H1 (cell line): ENCODE measurements around the gene GLT8D2. TPM values are rescaled to one million over a fixed set of nuclear protein-coding genes. Genes with fewer than 3 reads are reported as not detected.

Experiments
- ATF2 ChIP-seq: IDR thresholded peaks from 2 replicates; pipeline ENCODE4 v1.6.1; 2012; ENCODE audit warnings: low read length, inconsistent platforms
- BCL11A ChIP-seq, 2 experiments: IDR thresholded peaks; one replicate each; pipeline ENCODE4 v1.6.1; 2011; ENCODE audit warnings: low read depth in 2 of 2, low read length in 2 of 2, mild to moderate bottlenecking in 2 of 2
- CHD7 ChIP-seq: fragments of 300-600 bp; sonication (generic); IDR thresholded peaks from 2 replicates; pipeline ENCODE4 v1.7.1; 2012; ENCODE audit warnings: low read length, moderate library complexity, mild to moderate bottlenecking, inconsistent platforms; ENCODE audit not compliant: insufficient replicate concordance
- CTBP2 ChIP-seq: IDR thresholded peaks from 2 replicates; pipeline ENCODE4 v1.7.0; 2011; ENCODE audit warnings: borderline replicate concordance, mild to moderate bottlenecking, moderate library complexity, mixed read lengths, low read length; ENCODE audit not compliant: insufficient read depth, insufficient read length
- E2F6 ChIP-seq: IDR thresholded peaks from 2 replicates; pipeline ENCODE4 v1.6.1; 2012; ENCODE audit warnings: inconsistent platforms
- RFX5 ChIP-seq: IDR thresholded peaks from 2 replicates; pipeline ENCODE4 v1.6.1; 2011; ENCODE audit warnings: low read depth, low read length, improper control_type of control experiment, borderline replicate concordance
- TAF1 ChIP-seq: IDR thresholded peaks from 2 replicates; pipeline ENCODE4 v1.6.1; 2011; ENCODE audit warnings: mild to moderate bottlenecking, low read depth, low read length
- TBP ChIP-seq: IDR thresholded peaks from 2 replicates; pipeline ENCODE4 v1.6.1; 2011; ENCODE audit warnings: low read depth, low read length, improper control_type of control experiment
- YY1 ChIP-seq: IDR thresholded peaks from 2 replicates; pipeline ENCODE4 v1.6.1; 2011; ENCODE audit warnings: low read depth, mild to moderate bottlenecking, low read length
- polyA plus RNA-seq, 7 experiments: library from polyadenylated mRNA; depleted of rRNA in 3 of 7; stranded (reverse) in 5 of 7; unstranded in 2 of 7; fragments of >200 nt in 5 of 7; fragments of 200-250 nt in 2 of 7; gene quantifications; 1 replicate in 5 of 7; 2 replicates in 1 of 7; 4 replicates in 1 of 7; pipeline versions ENCODE4 v1.2.1 to v1.2.3, GENCODE V29; 2011 to 2013; ENCODE audit warnings: missing spikeins in 2 of 7, mixed read lengths in 2 of 7
- total RNA-seq: library from RNA; stranded (reverse); fragmentation: NEBNext Ultra II Directional; extraction: Animal tissue kit (Norgen Biotek cat#: 25700); gene quantifications from 2 replicates; pipeline ENCODE4 v1.2.1, GENCODE V29; 2021

The GLT8D2 gene
- total and polyA plus RNA-seq, 2 of the 8 experiments (the other 6 are each of a cell fraction or from before 2014, with no cell fraction given), result 6.8 to 9.8 TPM

- TF ChIP-seq CHD7, result no peak
- TF ChIP-seq CTBP2, result no peak
- no peak for TF ChIP-seq TAF1
- no peak for TF ChIP-seq TBP
- TF ChIP-seq E2F6, result no peak
- no peak for TF ChIP-seq BCL11A (IDR thresholded peaks at IDR 0.05; ENCODE audit: low read depth in 2 of 2, low read length in 2 of 2)
- no peak for TF ChIP-seq ATF2
- TF ChIP-seq RFX5, result no peak
- no peak for TF ChIP-seq YY1
These were observed 93.4 kb downstream of the GLT8D2 start (continued) for GRCh38 chr12:103956509-103957027.
